Mucosa of descending colon (tissue), 3 donors: ENCODE data around the gene SLX9. TPM values are rescaled to one million over a fixed set of nuclear protein-coding genes. Genes with fewer than 3 reads are reported as not detected.

Experiments
- ATAC-seq: fragments of 200-7000 bp; cut with Tn5 transposase; one replicate; pipeline ENCODE4 v1.9.1; 2020; ENCODE audit warnings: mild to moderate bottlenecking, moderate library complexity
- DNase-seq, 3 donors: peaks; one replicate each; pipeline ENCODE4 v3.0.0-alpha.2; 2020
- H3K36me3 ChIP-seq: fragments of 200-600 bp; one replicate; pipeline ENCODE4 v1.8.0; 2021; ENCODE audit warnings: low read depth, mild to moderate bottlenecking
- H3K4me1 ChIP-seq: fragments of 200-600 bp; one replicate; pipeline ENCODE4 v1.8.0; 2021; ENCODE audit warnings: low read depth, mild to moderate bottlenecking
- H3K4me3 ChIP-seq: fragments of 200-600 bp; one replicate; pipeline ENCODE4 v1.8.0; 2021; ENCODE audit warnings: mild to moderate bottlenecking
- H3K9me3 ChIP-seq: fragments of 200-600 bp; one replicate; pipeline ENCODE4 v1.8.0; 2021; ENCODE audit warnings: mild to moderate bottlenecking
- CTCF ChIP-seq: fragments of 200-600 bp; IDR thresholded peaks from one replicate; pipeline ENCODE4 v1.8.0; 2022; ENCODE audit warnings: antibody characterized with exemption, mild to moderate bottlenecking
- intact Hi-C, 2 donors: fragments of 100-400 bp; cut with DNase I in 1 of 2; cut with micrococcal nuclease in 1 of 2; formaldehyde crosslinking; loops; one replicate each; pipeline versions ENCODE4 v1.11.0 to v1.11.1; 2022; cut with DNase I, micrococcal nuclease
- total RNA-seq, 3 donors: library from RNA; stranded (reverse); fragmentation: NEBNext Ultra II Directional in 2 of 3; extraction: Animal tissue kit (Norgen Biotek cat#: 25700) in 2 of 3; gene quantifications; one replicate each; pipeline versions ENCODE4 v1.2.1 to v1.2.4, GENCODE V29; 2021 to 2023
- donor health status: DM: no; HTN: no; CAD: no; lungs with moderate emphysema.
- donor health status: DM: no; HTN: no; CAD: no.
- donor health status: DM: no; HTN: yes; CAD: no.

Gene SLX9
- total RNA-seq, 3 donors from 2014 or later = 19.8 to 42.2 (median 20.9) TPM

GRCh38 chr21:44950351-44950750 is 10.5 kb downstream of the SLX9 start:
- intact Hi-C loops = no loop called here
- H3K4me3 ChIP-seq = no peak overlapping the region
- DNase-seq (peak in 1 of 3 donors; percentile 44), ATAC-seq (no peak)
- no peaks in the 10 kb centered on the region for H3K36me3 ChIP-seq
- peaks cover 4% of the 10 kb centered on the region for H3K4me1 ChIP-seq
- H3K9me3 ChIP-seq = no peaks in the 10 kb centered on the region
- TF ChIP-seq CTCF = no peak

- intact Hi-C loops = no loop called here
- peak in 1 of 3 donors; percentile 48 for DNase-seq
- TF ChIP-seq CTCF = no peak
- Histone ChIP-seq H3K4me3 (no peak overlapping the region), H3K4me1 (peaks cover 4% of the 10 kb centered on the region), H3K9me3 (no peaks in the 10 kb centered on the region), H3K36me3 (no peaks in the 10 kb centered on the region)
- no peak for ATAC-seq
Observed at GRCh38 chr21:44951186-44951915, 11.5 kb downstream of the SLX9 start.

- ATAC-seq = no peak
- H3K36me3 ChIP-seq = no peaks in the 10 kb centered on the region
Observed at GRCh38 chr21:44952116-44952928, 12.5 kb downstream of the SLX9 start.

GRCh38 chr21:44952929-44953627 is 13.2 kb downstream of the SLX9 start:
- peak in 1 of 3 donors; percentile 37 for DNase-seq
- no peaks in the 10 kb centered on the region for H3K36me3 ChIP-seq
- no peak overlapping the region for H3K4me3 ChIP-seq
- intact Hi-C loops = no loop called here
- H3K4me1 ChIP-seq = peaks cover 4% of the 10 kb centered on the region
- no peak for TF ChIP-seq CTCF
- ATAC-seq = no peak
- H3K9me3 ChIP-seq = no peaks in the 10 kb centered on the region

More at GRCh38 chr21:44952116-44952928, 12.5 kb downstream of the SLX9 start:
- TF ChIP-seq CTCF = no peak
- DNase-seq = peak in 1 of 3 donors; percentile 46
- Histone ChIP-seq H3K4me1 (peaks cover 4% of the 10 kb centered on the region), H3K4me3 (no peak overlapping the region), H3K9me3 (no peaks in the 10 kb centered on the region)
- intact Hi-C loops = no loop called here

- Histone ChIP-seq H3K9me3 (no peaks in the 10 kb centered on the region), H3K4me1 (peaks cover 4% of the 10 kb centered on the region), H3K36me3 (no peaks in the 10 kb centered on the region), H3K4me3 (no peak overlapping the region)
- TF ChIP-seq CTCF = no peak
- peak in 1 of 3 donors; percentile 39 for DNase-seq
- intact Hi-C loops = no loop called here
- ATAC-seq = no peak
Observed at GRCh38 chr21:44953628-44954021, 13.8 kb downstream of the SLX9 start.
